Suppressor macrophage treated with lipopolysaccharide for 4 hours (primary cell): ENCODE results near the gene CTNNA3.

ENCODE experiments used
- DNase-seq: peaks from one replicate; pipeline ENCODE4 v3.0.0-alpha.2; 2020

The CTNNA3 gene

DNA sequence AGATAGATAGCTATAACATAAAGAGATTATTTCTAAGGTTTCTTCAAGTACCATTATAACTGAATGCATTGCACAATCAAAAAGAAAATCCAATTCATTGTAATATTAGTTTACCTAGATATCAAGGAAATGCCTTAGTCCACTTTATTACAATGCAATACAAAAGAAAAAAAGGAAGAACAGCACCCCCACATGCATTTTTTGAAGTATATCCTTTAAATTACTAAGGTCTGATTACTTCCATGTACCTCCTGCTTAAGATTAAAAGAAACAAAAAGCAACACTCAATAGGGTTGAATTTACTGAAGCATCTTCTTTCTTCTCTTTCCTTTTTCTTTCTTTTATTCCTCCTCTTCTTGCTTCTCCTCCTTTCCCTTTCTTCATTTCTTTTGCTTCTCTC, 1743.9 kb downstream of the CTNNA3 start:
- DNase-seq, result no peak

- DNase-seq, result peak; percentile 16
These were observed 1745.9 kb downstream of the CTNNA3 start for GRCh38 chr10:65950075-65950474.

DNA sequence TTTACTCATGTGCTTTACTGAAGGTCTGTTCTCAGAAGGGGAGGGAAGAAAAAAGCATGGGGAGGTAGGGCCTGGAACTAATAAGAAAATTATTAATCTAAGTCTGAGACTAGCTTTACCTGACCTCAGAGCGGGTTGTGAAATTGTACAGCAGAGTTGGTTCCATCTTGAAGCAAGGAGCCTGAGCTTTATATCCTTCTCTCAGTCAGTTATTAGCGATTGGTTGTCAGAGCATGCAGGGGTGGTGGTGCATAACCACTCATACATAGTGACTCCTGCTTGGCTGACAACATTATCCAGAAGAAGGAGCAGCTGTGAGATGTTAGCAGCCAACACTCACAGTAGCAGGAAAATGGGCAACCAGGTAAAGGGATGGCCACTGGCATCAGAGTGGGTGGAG, 1746.5 kb downstream of the CTNNA3 start:
- DNase-seq, result no peak

DNA sequence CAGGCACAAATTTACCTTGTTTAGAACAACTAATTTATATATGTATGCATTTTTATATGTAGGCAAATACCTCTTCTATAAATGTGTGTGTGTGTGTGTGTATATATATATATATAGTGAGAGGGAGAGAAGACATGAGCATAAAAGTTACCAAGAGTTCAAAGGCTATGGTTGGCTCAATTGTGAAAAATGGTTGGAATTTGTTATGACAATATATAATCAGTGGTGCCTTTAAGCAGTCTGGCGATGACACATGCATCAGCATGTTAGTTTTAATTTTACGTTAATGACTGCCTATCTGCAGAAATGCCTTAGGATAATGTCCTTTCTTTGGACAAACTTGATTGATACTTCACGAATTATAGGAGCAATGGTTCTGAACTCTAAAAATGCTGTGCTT, 1750.9 kb downstream of the CTNNA3 start:
- DNase-seq, result no peak

DNA sequence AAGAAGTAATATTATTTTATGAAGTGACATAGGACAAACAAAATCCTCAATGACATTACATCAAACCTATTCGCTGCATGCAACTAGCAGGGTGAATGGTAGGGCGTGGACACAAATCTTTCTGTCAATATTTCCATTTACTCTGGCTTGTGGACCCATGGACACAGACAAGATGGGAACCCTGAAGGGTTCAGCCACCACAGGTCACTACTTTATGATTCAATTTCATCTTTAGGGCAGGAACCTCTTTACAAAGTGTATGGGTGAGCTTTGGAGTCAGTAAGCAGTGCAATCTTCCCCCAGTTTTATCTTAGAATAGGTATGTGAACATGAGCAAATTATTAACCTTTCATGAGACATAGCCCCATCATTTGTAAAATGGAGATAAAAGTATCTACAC, 1752.5 kb downstream of the CTNNA3 start:
- DNase-seq, result no peak

GRCh38 chr10:65940816-65941662, 1755.0 kb downstream of the CTNNA3 start:
- DNase-seq, result no peak

- no peak for DNase-seq
These were observed 1755.9 kb downstream of the CTNNA3 start for GRCh38 chr10:65940105-65940504.

- no peak for DNase-seq
These were observed 1764.5 kb downstream of the CTNNA3 start for GRCh38 chr10:65931291-65932070.

DNA sequence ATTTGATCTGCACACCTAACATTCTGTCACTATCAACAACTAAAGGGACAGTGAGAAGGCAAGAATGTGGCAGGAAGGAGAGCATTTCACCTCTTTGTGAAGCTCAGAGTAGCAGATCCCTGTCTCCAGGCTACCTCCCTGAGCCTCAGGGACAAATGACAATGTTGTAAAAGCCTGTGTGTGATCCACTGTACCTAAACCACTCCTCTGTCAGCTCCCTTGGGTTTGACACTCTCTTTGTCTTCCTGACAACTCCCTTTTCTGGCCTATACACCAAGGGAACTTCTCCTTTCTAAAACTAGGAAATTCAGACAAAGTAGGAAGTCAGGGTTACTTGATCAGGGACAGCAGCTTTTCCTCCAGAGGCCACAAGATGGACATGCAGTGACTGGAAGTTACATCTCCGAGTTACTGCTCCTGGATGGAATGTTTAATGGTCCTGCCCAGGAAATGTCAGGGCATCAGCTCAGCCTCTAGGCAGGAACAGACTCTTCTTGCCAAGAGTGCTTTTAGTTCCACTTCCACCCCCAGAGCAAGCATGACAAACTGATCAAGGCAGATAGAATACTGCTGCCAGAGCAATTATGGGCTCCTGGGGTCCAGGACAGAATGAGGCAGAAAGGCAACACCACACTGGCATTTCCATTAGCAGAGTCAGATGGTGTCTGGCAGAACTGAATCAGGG, 1784.7 kb downstream of the CTNNA3 start:
- DNase-seq, result no peak

- no peak for DNase-seq
These were observed 1785.8 kb downstream of the CTNNA3 start for GRCh38 chr10:65910209-65910608.

- DNase-seq, result no peak
These were observed 1788.7 kb downstream of the CTNNA3 start for GRCh38 chr10:65907199-65907712.

DNA sequence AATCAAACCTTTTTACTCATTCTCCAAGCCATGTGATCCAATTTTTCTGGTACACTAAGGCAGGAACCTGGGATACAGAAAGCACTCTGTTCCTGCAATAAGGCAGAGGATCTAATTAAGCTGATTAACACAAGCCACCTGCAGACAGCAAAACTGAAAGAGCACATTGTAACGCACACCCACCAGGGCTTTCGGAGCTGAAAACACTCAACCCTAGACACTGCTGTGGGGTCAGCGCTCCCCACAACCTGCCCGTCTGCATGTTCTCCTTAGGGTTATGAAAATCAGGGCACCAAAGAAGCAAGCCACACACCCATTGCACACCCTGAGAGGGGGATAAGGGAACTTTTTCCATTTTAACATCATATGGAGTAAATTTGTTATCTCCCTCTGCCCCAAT, 1792.4 kb downstream of the CTNNA3 start:
- no peak for DNase-seq

GRCh38 chr10:65900271-65900670, 1795.7 kb downstream of the CTNNA3 start:
- no peak for DNase-seq

GRCh38 chr10:65898055-65898454, 1797.9 kb downstream of the CTNNA3 start:
- DNase-seq, result no peak

DNA sequence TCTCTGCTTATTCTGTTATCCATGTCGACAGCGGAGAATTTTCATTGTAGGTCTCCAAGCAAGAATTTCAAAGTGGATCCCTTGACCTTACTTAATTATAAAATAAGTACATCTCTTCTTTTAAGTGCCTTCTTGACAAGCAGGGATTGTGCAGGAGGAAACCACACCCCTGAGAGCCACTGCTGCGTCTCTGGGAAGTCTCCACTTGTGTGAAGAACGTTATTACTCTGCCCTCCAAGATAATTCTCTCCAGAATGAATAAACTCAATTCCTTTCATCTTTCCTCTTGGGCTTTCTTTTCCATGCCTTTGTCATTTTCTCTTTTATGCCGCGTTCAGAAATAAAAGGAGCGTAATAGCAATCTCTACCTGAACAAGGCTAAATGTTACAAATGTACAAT, 1801.0 kb downstream of the CTNNA3 start:
- no peak for DNase-seq

DNA sequence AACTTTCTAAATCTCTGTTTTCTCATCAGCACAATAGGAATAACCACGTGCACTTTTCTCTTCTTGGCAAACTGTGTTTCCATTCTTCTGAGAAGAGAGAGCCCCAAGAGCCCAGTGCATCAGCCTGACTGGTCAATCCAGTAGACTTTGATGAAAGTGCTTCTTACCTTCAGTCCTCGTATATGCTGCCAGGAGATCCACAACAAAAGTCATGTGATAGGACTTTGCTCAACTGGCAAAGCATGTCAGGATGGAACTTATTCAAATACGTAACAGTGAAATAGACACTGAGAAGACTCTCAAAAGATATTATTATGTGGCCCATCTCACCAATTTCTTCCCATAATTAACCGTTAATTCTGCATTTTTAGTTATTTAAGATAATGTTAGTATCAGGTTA, 1801.6 kb downstream of the CTNNA3 start:
- no peak for DNase-seq

GRCh38 chr10:65893676-65894075, 1802.3 kb downstream of the CTNNA3 start:
- DNase-seq, result no peak

DNA sequence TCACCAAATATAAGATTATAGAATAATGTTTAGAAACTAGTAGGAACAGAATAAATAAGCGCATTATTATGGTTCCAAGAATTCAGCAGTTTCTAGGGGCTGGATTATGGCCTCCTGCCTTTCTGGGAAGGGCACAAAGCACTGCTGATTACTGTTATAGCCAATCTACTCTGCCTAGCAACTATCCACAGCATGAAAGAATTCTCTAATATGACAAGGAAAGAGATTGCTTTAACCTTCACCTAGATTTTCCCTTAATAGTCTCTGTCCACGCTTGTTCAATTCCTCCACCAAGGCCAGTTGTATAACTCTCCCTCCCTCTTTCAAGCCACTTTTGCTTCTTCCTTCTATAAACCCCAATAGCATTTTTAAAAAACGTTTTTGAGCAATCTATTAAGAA, 1803.7 kb downstream of the CTNNA3 start:
- no peak for DNase-seq

GRCh38 chr10:65891073-65891981, 1804.7 kb downstream of the CTNNA3 start:
- no peak for DNase-seq

DNA sequence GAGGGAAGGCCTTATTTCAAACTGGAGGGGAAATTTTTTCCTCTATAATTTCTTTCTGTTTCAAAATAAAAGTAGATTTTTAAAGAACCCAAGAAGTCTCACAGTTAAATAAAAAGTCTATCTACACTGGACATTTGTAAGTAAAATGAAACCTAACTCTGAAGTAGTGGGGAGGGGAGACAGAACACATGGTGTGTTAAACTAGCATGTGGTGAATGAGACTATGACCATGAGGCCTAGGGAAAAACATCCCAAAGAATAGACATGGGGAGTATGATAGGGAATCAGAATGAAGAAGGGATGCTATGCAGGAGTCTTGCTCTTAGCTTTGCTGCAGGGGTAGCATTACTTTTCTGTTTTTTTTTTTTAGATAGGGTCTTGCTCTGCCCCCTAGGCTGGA, 1831.5 kb downstream of the CTNNA3 start:
- DNase-seq, result no peak

- DNase-seq, result no peak
These were observed 1832.0 kb downstream of the CTNNA3 start for GRCh38 chr10:65864036-65864435.
